Panc1 (cell line): ENCODE measurements around the gene CCL28. TPM values are rescaled to one million over a fixed set of nuclear protein-coding genes. Genes with fewer than 3 reads are reported as not detected.

Experiments used
- ATAC-seq: fragments of 200-7000 bp; cut with Tn5 transposase; 2 replicates; pipeline ENCODE4 v1.9.1; 2020; ENCODE audit warnings: mild to moderate bottlenecking, moderate library complexity
- BruUV-seq: library from RNA; stranded (reverse); fragments of 400-500 nt; replicated peaks from 2 replicates; lab custom pipeline; 2021; lab: Mats Ljungman, UMichigan
- CTCF ChIA-PET: fragments of 300-600 bp; sonication (Branson Sonifier 250); formaldehyde crosslinking; loops from one replicate; lab custom pipeline; 2022; ENCODE audit warnings: antibody characterized with exemption; lab: Charles Lee
- POLR2A ChIA-PET: fragments of 300-600 bp; sonication (Branson Sonifier 250); formaldehyde crosslinking; loops from one replicate; lab custom pipeline; 2022; ENCODE audit warnings: antibody characterized with exemption; lab: Charles Lee
- DNase-seq: peaks from one replicate; pipeline ENCODE4 v3.0.0-alpha.2; 2010; ENCODE audit warnings: low read depth, low spot score
- H3K27ac ChIP-seq: 2 replicates; pipeline ENCODE4 v1.5.1; 2011; ENCODE audit warnings: mild to moderate bottlenecking, low read length, inconsistent platforms
- H3K27me3 ChIP-seq: fragments of 200-500 bp; sonication (Bioruptor generic); 2 replicates; pipeline ENCODE4 v1.6.0; 2014; ENCODE audit warnings: low read length, inconsistent platforms; ENCODE audit not compliant: control insufficient read depth, insufficient read depth
- H3K36me3 ChIP-seq: fragments of 200-500 bp; sonication (Bioruptor generic); 2 replicates; pipeline ENCODE4 v1.5.1; 2014; ENCODE audit warnings: inconsistent platforms, mild to moderate bottlenecking, low read length, moderate library complexity; ENCODE audit not compliant: control insufficient read depth, insufficient read depth
- H3K4me1 ChIP-seq: 2 replicates; pipeline ENCODE4 v1.5.1; 2011; ENCODE audit warnings: inconsistent platforms, mild to moderate bottlenecking, low read length, moderate library complexity; ENCODE audit not compliant: control insufficient read depth, insufficient read depth
- H3K4me3 ChIP-seq, 2 experiments: 2 replicates each; pipeline ENCODE4 v1.5.1; 2011 to 2012; ENCODE audit warnings: low read depth in 2 of 2, low read length in 2 of 2, mild to moderate bottlenecking in 2 of 2, inconsistent platforms in 1 of 2, moderate library complexity in 1 of 2
- H3K9me3 ChIP-seq: fragments of 200-500 bp; sonication (Bioruptor generic); 2 replicates; pipeline ENCODE4 v1.5.1; 2014; ENCODE audit warnings: low read depth, mild to moderate bottlenecking, inconsistent platforms, low read length, moderate library complexity; ENCODE audit not compliant: control insufficient read depth, insufficient read depth
- CTCF ChIP-seq: fragments of 450-650 bp; IDR thresholded peaks from 2 replicates; pipeline ENCODE4 v1.5.1; 2017; ENCODE audit warnings: mild to moderate bottlenecking
- POLR2AphosphoS5 ChIP-seq: IDR thresholded peaks from 2 replicates; pipeline ENCODE4 v1.6.1; 2012; ENCODE audit warnings: mild to moderate bottlenecking, low read depth, low read length, moderate library complexity
- REST ChIP-seq, 2 experiments: IDR thresholded peaks; 2 replicates each; pipeline ENCODE4 v1.6.1; 2011 to 2012; ENCODE audit warnings: low read depth in 2 of 2, control low read depth in 1 of 2, low read length in 1 of 2, mild to moderate bottlenecking in 1 of 2, moderate library complexity in 1 of 2; ENCODE audit not compliant: insufficient read depth in 1 of 2
- TCF7L2 ChIP-seq: IDR thresholded peaks from 2 replicates; pipeline ENCODE4 v1.6.1; 2011; ENCODE audit warnings: mild to moderate bottlenecking, low read depth, low read length, inconsistent platforms
- in situ Hi-C: cut with HindIII; loops from 2 replicates; pipeline ENCODE4 v1.10.0; 2016; ENCODE audit warnings: low sequenced_read_pairs, low pct_unique_long_range_greater_than_20kb
- intact Hi-C: fragments of 100-400 bp; cut with micrococcal nuclease; formaldehyde crosslinking; loops from one replicate; pipeline ENCODE4 v1.10.0; 2022; ENCODE audit not compliant: unreplicated experiment
- total RNA-seq: library from RNA; stranded (reverse); gene quantifications from one replicate; pipeline ENCODE4 v1.2.1, GENCODE V29; 2021; ENCODE audit not compliant: unreplicated experiment

CCL28 gene
- total RNA-seq, 1 experiment from 2014 or later, result 5.8 TPM

GRCh38 chr5:43390471-43390870 lies 21.7 kb downstream of the CCL28 start:
- H3K27ac ChIP-seq, result no peak overlapping the region
- no peaks in the 10 kb centered on the region for H3K27me3 ChIP-seq
- H3K9me3 ChIP-seq, result no peaks in the 10 kb centered on the region
- ChIA-PET CTCF (interaction anchor here (0.6 to 1.8 kb wide), 8 partner anchors 20 to 370 kb away, joined by 3 to 9 read pairs (median 4); partner anchors contain the start of genes HMGCS1 and TMEM267), POLR2A (no interaction called here)
- TF ChIP-seq CTCF (no peak), REST (IDR thresholded peaks at IDR 0.05; ENCODE audit: insufficient read depth in 1 of 2, low read depth in 2 of 2, low read length in 1 of 2) (no peak), TCF7L2 (no peak)
- no TSS peak for BruUV-seq
- H3K36me3 ChIP-seq, result no peaks in the 10 kb centered on the region
- DNase-seq, result no peak
- in situ Hi-C loops (no loop called here), intact Hi-C loops (no loop called here)
- H3K4me1 ChIP-seq, result no peaks in the 10 kb centered on the region
- ATAC-seq, result no peak
- no peak overlapping the region for H3K4me3 ChIP-seq

GRCh38 chr5:43389679-43390329 lies 22.4 kb downstream of the CCL28 start:
- in situ Hi-C loops, result no loop called here
- H3K4me1 ChIP-seq, result no peaks in the 10 kb centered on the region
- no peak overlapping the region for H3K4me3 ChIP-seq

More at GRCh38 chr5:43389679-43390329, 22.4 kb downstream of the CCL28 start:
- CTCF ChIA-PET, result interaction anchor here (0.6 to 1.8 kb wide), 12 partner anchors 21 to 370 kb away, joined by 3 to 9 read pairs (median 3); partner anchors contain the start of genes HMGCS1 and TMEM267
- intact Hi-C loops, result loop anchor here (2.0 to 5.0 kb wide), 2 partner anchors 83 to 159 kb away; no protein-coding TSS in a partner anchor
- POLR2A ChIA-PET, result no interaction called here
- H3K9me3 ChIP-seq, result no peaks in the 10 kb centered on the region
- DNase-seq (peak; percentile 88), ATAC-seq (peak; percentile 93)
- H3K27me3 ChIP-seq, result no peaks in the 10 kb centered on the region
- H3K27ac ChIP-seq, result no peak overlapping the region
- H3K36me3 ChIP-seq, result no peaks in the 10 kb centered on the region
- TF ChIP-seq POLR2AphosphoS5, result no peak
- peak; percentile 87 for TF ChIP-seq CTCF
- BruUV-seq, result no TSS peak
